OCI-LY1 (cell line): ENCODE data around the gene GARRE1.

ENCODE experiments used
- H2AFZ ChIP-seq: fragments of 200-600 bp; sonication (generic), shearing (Covaris generic); 2 replicates; pipeline ENCODE4 v1.6.0; 2014; ENCODE audit warnings: antibody characterized with exemption, mild to moderate bottlenecking, low read length
- H3F3A ChIP-seq: fragments of 200-600 bp; sonication (generic), shearing (Covaris generic); 2 replicates; pipeline ENCODE4 v1.6.0; 2014; ENCODE audit warnings: mild to moderate bottlenecking, antibody characterized with exemption, low read length, moderate library complexity; ENCODE audit not compliant: insufficient read depth
- H3K27ac ChIP-seq: fragments of 200-600 bp; sonication (generic); 2 replicates; pipeline ENCODE4 v1.5.1; 2014; ENCODE audit warnings: low read length, mixed run types, mild to moderate bottlenecking, low read depth; ENCODE audit not compliant: poor library complexity, severe bottlenecking
- H3K27me3 ChIP-seq: fragments of 200-600 bp; sonication (generic); 2 replicates; pipeline ENCODE4 v1.6.0; 2014; ENCODE audit warnings: antibody characterized with exemption, mild to moderate bottlenecking, low read length, moderate library complexity; ENCODE audit not compliant: insufficient read depth
- H3K36me3 ChIP-seq: fragments of 200-600 bp; sonication (generic); 2 replicates; pipeline ENCODE4 v1.6.1; 2014; ENCODE audit warnings: mild to moderate bottlenecking, antibody characterized with exemption, low read length, moderate library complexity, mixed read lengths; ENCODE audit not compliant: insufficient read depth
- H3K4me1 ChIP-seq: fragments of 200-600 bp; sonication (generic); 2 replicates; pipeline ENCODE4 v1.5.1; 2014; ENCODE audit warnings: mild to moderate bottlenecking, low read length, moderate library complexity; ENCODE audit not compliant: insufficient read depth, severe bottlenecking
- H3K4me2 ChIP-seq: fragments of 200-600 bp; sonication (generic), shearing (Covaris generic); 2 replicates; pipeline ENCODE4 v1.6.1; 2014; ENCODE audit warnings: low read length
- H3K4me3 ChIP-seq: fragments of 200-600 bp; sonication (generic); 2 replicates; pipeline ENCODE4 v1.5.1; 2014; ENCODE audit warnings: low read length, low read depth, mild to moderate bottlenecking, mixed read lengths; ENCODE audit not compliant: poor library complexity, severe bottlenecking
- H3K79me2 ChIP-seq: fragments of 200-600 bp; shearing (Covaris generic); 2 replicates; pipeline ENCODE4 v1.6.1; 2016; ENCODE audit warnings: mixed run types, low read length, mixed read lengths; ENCODE audit not compliant: insufficient read depth
- H3K9ac ChIP-seq: fragments of 200-600 bp; sonication (generic), shearing (Covaris generic); 2 replicates; pipeline ENCODE4 v1.6.1; 2014; ENCODE audit warnings: mild to moderate bottlenecking, low read length, mixed read lengths
- H3K9me2 ChIP-seq: fragments of 200-600 bp; sonication (generic), shearing (Covaris generic); 2 replicates; pipeline ENCODE4 v1.6.1; 2014; ENCODE audit warnings: low read depth, mild to moderate bottlenecking, low read length, mixed read lengths
- H3K9me3 ChIP-seq: fragments of 200-600 bp; shearing (Covaris generic); 2 replicates; pipeline ENCODE4 v1.6.1; 2014; ENCODE audit warnings: low read length, mixed read lengths
- H4K20me1 ChIP-seq: fragments of 200-600 bp; sonication (generic), shearing (Covaris generic); 2 replicates; pipeline ENCODE4 v1.6.0; 2016; ENCODE audit warnings: mild to moderate bottlenecking, low read length; ENCODE audit not compliant: insufficient read depth
- EZH2 ChIP-seq: fragments of 200-600 bp; sonication (generic), shearing (Covaris generic); IDR thresholded peaks from 2 replicates; pipeline ENCODE4 v1.8.0; 2017; ENCODE audit warnings: borderline replicate concordance, mixed run types, mild to moderate bottlenecking, antibody characterized with exemption, low read length, moderate library complexity, mixed read lengths
- TF ChIP-seq, protein P1 (sequence below): fragments of 200-600 bp; sonication (generic), shearing (Covaris generic); IDR thresholded peaks from 2 replicates; pipeline ENCODE4 v1.5.1; 2017; ENCODE audit warnings: mild to moderate bottlenecking, antibody characterized with exemption, low read length, moderate library complexity, mixed read lengths

Gene GARRE1

DNA sequence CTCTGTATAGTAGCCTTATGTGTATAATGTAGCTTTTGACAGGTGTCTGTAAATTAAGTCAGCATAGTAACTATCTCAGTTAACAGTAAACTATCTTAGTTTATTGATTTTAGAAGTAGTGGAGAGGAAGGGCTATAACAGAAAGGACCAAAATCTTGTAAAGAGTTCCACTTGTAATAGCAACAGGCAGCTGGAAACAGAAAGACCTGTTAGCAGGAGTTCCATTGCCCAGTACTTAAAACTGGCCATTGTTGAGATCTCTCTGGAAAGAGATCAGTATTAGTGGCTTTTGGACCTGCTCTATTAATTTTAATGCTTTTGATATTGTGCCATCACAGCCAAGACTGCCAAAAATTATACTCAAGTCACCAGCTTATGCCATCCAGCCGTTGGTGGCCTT, 32.0 kb upstream of the GARRE1 start:
- H3K9me2 ChIP-seq = no peaks in the 10 kb centered on the region
- H3K4me3 ChIP-seq = no peak overlapping the region
- H3K79me2 ChIP-seq = no peaks in the 10 kb centered on the region
- no peak overlapping the region for H3K27ac ChIP-seq
- TF ChIP-seq, protein P1, sequence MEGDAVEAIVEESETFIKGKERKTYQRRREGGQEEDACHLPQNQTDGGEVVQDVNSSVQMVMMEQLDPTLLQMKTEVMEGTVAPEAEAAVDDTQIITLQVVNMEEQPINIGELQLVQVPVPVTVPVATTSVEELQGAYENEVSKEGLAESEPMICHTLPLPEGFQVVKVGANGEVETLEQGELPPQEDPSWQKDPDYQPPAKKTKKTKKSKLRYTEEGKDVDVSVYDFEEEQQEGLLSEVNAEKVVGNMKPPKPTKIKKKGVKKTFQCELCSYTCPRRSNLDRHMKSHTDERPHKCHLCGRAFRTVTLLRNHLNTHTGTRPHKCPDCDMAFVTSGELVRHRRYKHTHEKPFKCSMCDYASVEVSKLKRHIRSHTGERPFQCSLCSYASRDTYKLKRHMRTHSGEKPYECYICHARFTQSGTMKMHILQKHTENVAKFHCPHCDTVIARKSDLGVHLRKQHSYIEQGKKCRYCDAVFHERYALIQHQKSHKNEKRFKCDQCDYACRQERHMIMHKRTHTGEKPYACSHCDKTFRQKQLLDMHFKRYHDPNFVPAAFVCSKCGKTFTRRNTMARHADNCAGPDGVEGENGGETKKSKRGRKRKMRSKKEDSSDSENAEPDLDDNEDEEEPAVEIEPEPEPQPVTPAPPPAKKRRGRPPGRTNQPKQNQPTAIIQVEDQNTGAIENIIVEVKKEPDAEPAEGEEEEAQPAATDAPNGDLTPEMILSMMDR = no peak
- TF ChIP-seq EZH2 = no peak
- H3K36me3 ChIP-seq = peaks cover 86% of the 10 kb centered on the region
- no peaks in the 10 kb centered on the region for H3K9me3 ChIP-seq
- H4K20me1 ChIP-seq = no peaks in the 10 kb centered on the region
- no peaks in the 10 kb centered on the region for H3K27me3 ChIP-seq
- H2AFZ ChIP-seq = no peak overlapping the region
- H3K9ac ChIP-seq = no peak overlapping the region
- no peak overlapping the region for H3K4me2 ChIP-seq
- peaks cover 16% of the 10 kb centered on the region for H3K4me1 ChIP-seq
- no peaks in the 10 kb centered on the region for H3F3A ChIP-seq

- Histone ChIP-seq H3K4me2 (no peak overlapping the region), H3K27me3 (no peaks in the 10 kb centered on the region), H2AFZ (no peak overlapping the region), H4K20me1 (no peaks in the 10 kb centered on the region), H3K79me2 (no peaks in the 10 kb centered on the region), H3K36me3 (peaks cover 100% of the 10 kb centered on the region), H3K9ac (no peak overlapping the region), H3K4me1 (no peaks in the 10 kb centered on the region), H3K9me3 (no peaks in the 10 kb centered on the region), H3K9me2 (no peaks in the 10 kb centered on the region), H3K4me3 (no peak overlapping the region), H3K27ac (no peak overlapping the region), H3F3A (no peaks in the 10 kb centered on the region)
- no peak for TF ChIP-seq EZH2
- TF ChIP-seq, protein P1 = no peak
These were observed 29.2 kb upstream of the GARRE1 start for GRCh38 chr19:34224996-34225658.

DNA sequence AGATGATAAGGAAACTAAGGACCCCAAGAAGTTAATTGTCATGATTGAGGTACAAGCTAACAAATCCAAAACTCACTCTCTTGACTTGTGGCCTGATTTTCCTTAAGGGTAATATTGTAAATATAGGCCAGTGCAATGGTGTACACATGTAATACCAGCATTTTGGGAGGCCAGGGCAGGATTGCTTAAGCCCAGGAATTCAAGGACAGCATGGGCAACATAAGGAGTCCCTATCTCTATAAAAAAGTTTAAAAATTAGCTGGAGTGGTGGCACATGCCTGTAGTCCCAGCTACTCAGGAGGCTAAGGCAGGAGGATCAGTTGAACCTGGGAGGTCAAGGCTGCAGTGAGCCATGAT, 28.7 kb upstream of the GARRE1 start:
- Histone ChIP-seq H3K9ac (no peak overlapping the region), H3K4me3 (no peak overlapping the region), H3K9me3 (no peaks in the 10 kb centered on the region), H3K27me3 (no peaks in the 10 kb centered on the region), H3K36me3 (peaks cover 99% of the 10 kb centered on the region), H3K4me2 (no peak overlapping the region), H4K20me1 (no peaks in the 10 kb centered on the region), H3K9me2 (no peaks in the 10 kb centered on the region), H3F3A (no peaks in the 10 kb centered on the region), H3K79me2 (no peaks in the 10 kb centered on the region), H3K27ac (no peak overlapping the region), H2AFZ (no peak overlapping the region), H3K4me1 (no peaks in the 10 kb centered on the region)
- TF ChIP-seq, protein P1 = no peak
